ENCODE measurements around the gene FARS2. TPM values are rescaled to one million over a fixed set of nuclear protein-coding genes. Genes with fewer than 3 reads are reported as not detected.

Gene FARS2
- polyA plus RNA-seq, 3 donors: 12.2 to 21.6 (median 17.7) TPM

- H3K27me3 Mint-ChIP-seq (ENCODE audit: low read depth in 3 of 3): peaks cover 0 to 11% (median 0%) of the 10 kb centered on the region in 3 donors
- no peak overlapping the region for H3K9ac ChIP-seq (ENCODE audit: insufficient read depth, low read length, poor library complexity, severe bottlenecking)
- no peaks in the 10 kb centered on the region for H3K27me3 ChIP-seq (ENCODE audit: control insufficient read depth in 2 of 2, insufficient read depth in 2 of 2, low read length in 2 of 2)
- H3K4me3 Mint-ChIP-seq: no peak overlapping the region
- no peak overlapping the region for H3K4me3 ChIP-seq (replicated peaks in 1 of 3; ENCODE audit: low read depth in 2 of 3, low read length in 3 of 3)
- no peak overlapping the region for H3K27ac ChIP-seq (ENCODE audit: low read depth in 1 of 2, low read length in 2 of 2)
- intact Hi-C loops (cut with micrococcal nuclease): no loop called here
- no peak overlapping the region for H3K27ac Mint-ChIP-seq
- H3K36me3 ChIP-seq (replicated peaks in 1 of 2; ENCODE audit: control insufficient read depth in 1 of 2, insufficient read depth in 2 of 2, low read length in 2 of 2): no peaks in the 10 kb centered on the region
- peaks cover 11 to 30% (median 26%) of the 10 kb centered on the region in 7 donors for H3K9me3 Mint-ChIP-seq
- peaks cover 2% of the 10 kb centered on the region for H3K4me1 Mint-ChIP-seq
- no peaks in the 10 kb centered on the region for H4K20me1 ChIP-seq (ENCODE audit: insufficient read depth, low read length)
- H2AFZ ChIP-seq (ENCODE audit: insufficient read depth, low read depth, low read length, poor library complexity, severe bottlenecking): no peak overlapping the region
- WGBS (ENCODE audit: insufficient coverage): no CpG with 5 or more reads among the region's 4 CpGs
- peaks cover 3 to 16% of the 10 kb centered on the region in 2 donors for H3K36me3 Mint-ChIP-seq
- TF ChIP-seq CTCF (IDR thresholded peaks at IDR 0.05): no peak
- H3K4me1 ChIP-seq (ENCODE audit: control insufficient read depth in 1 of 2, insufficient read depth in 2 of 2, low read length in 2 of 2): no peaks in the 10 kb centered on the region
- H3K4me2 ChIP-seq (replicated peaks; ENCODE audit: extremely low read depth, low read length, poor library complexity, severe bottlenecking): no peak overlapping the region
- no peak for DNase-seq
- no peaks in the 10 kb centered on the region for H3K79me2 ChIP-seq (ENCODE audit: insufficient read depth, low read length)
- peaks cover 12 to 23% of the 10 kb centered on the region in 2 donors for H3K9me3 ChIP-seq (replicated peaks in 1 of 2; ENCODE audit: control insufficient read depth in 1 of 2, insufficient read depth in 1 of 2, low read length in 2 of 2)
These were observed 491.9 kb downstream of the FARS2 start for GRCh38 chr6:5753209-5753608.

GRCh38 chr6:5754904-5755303 is 493.6 kb downstream of the FARS2 start:
- TF ChIP-seq CTCF (IDR thresholded peaks at IDR 0.05): no peak
- Mint-ChIP-seq H3K27me3 (ENCODE audit: low read depth in 3 of 3) (peaks cover 0 to 7% (median 0%) of the 10 kb centered on the region in 3 donors), H3K4me1 (no peaks in the 10 kb centered on the region), H3K27ac (no peak overlapping the region), H3K4me3 (no peak overlapping the region), H3K36me3 (peaks cover 3 to 16% of the 10 kb centered on the region in 2 donors), H3K9me3 (peaks cover 11 to 30% (median 26%) of the 10 kb centered on the region in 7 donors)
- Histone ChIP-seq H2AFZ (ENCODE audit: insufficient read depth, low read depth, low read length, poor library complexity, severe bottlenecking) (no peak overlapping the region), H3K27ac (ENCODE audit: low read depth in 1 of 2, low read length in 2 of 2) (no peak overlapping the region), H3K9me3 (replicated peaks in 1 of 2; ENCODE audit: control insufficient read depth in 1 of 2, insufficient read depth in 1 of 2, low read length in 2 of 2) (peaks cover 12 to 23% of the 10 kb centered on the region in 2 donors), H3K9ac (ENCODE audit: insufficient read depth, low read length, poor library complexity, severe bottlenecking) (no peak overlapping the region), H3K4me2 (replicated peaks; ENCODE audit: extremely low read depth, low read length, poor library complexity, severe bottlenecking) (no peak overlapping the region), H4K20me1 (ENCODE audit: insufficient read depth, low read length) (no peaks in the 10 kb centered on the region), H3K79me2 (ENCODE audit: insufficient read depth, low read length) (no peaks in the 10 kb centered on the region), H3K4me1 (ENCODE audit: control insufficient read depth in 1 of 2, insufficient read depth in 2 of 2, low read length in 2 of 2) (no peaks in the 10 kb centered on the region), H3K36me3 (replicated peaks in 1 of 2; ENCODE audit: control insufficient read depth in 1 of 2, insufficient read depth in 2 of 2, low read length in 2 of 2) (no peaks in the 10 kb centered on the region), H3K4me3 (replicated peaks in 1 of 3; ENCODE audit: low read depth in 2 of 3, low read length in 3 of 3) (no peak overlapping the region), H3K27me3 (ENCODE audit: control insufficient read depth in 2 of 2, insufficient read depth in 2 of 2, low read length in 2 of 2) (no peaks in the 10 kb centered on the region)
- intact Hi-C loops (cut with micrococcal nuclease): no loop called here
- DNase-seq: no peak
- no CpG with 5 or more reads among the region's 2 CpGs for WGBS (ENCODE audit: insufficient coverage)

Data from CD14-positive monocyte (primary cell).